HepG2 (cell line): ENCODE results near the gene LHFPL2.

Experiments used
- ARNTL ChIP-seq: sonication (generic); formaldehyde crosslinking; IDR thresholded peaks from 2 replicates; pipeline ENCODE4 v1.4.0; 2020; ENCODE audit warnings: mild to moderate bottlenecking, missing genetic modification reagents
- PHF20 ChIP-seq: sonication (generic); formaldehyde crosslinking; IDR thresholded peaks from 2 replicates; pipeline ENCODE4 v1.5.0; 2020; ENCODE audit warnings: mild to moderate bottlenecking, missing genetic modification reagents
- XRCC5 ChIP-seq: fragments of 200-400 bp; formaldehyde crosslinking; optimal IDR thresholded peaks from 2 replicates; pipeline ENCODE3; 2017; ENCODE audit warnings: mild to moderate bottlenecking, low read length
- TF ChIP-seq, protein P1 (sequence below): sonication (generic); formaldehyde crosslinking; IDR thresholded peaks from 2 replicates; pipeline ENCODE4 v1.5.0; 2020; ENCODE audit warnings: mild to moderate bottlenecking, missing genetic modification reagents, moderate library complexity

DNA sequence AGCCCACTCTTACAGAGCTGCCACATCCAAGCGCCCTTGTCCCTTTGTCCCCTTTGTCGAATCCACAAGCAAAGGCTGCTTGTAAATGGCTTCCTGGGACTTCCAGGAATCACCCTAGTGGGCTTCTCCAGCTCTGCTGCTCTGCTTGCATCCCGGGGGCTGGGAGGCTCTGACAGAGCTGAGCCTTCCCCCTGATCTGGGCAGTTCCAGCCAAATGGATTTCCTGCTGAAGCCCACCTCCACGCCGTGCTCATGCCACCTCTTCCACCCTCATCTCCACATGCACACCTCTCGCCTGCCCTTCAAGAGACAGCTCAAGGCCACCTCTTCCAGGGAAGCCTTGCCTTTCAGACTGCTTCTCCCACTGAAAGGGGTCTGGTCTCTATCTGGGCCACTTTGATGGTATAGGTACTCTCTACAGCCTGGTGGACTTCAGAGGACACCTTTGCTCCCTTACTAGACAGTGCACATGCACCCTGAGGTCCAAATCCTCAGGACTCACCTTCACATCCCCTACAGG, 106.2 kb downstream of the LHFPL2 start:
- TF ChIP-seq ARNTL (CRISPR knock-in tag) = no peak
- no peak for TF ChIP-seq PHF20
- TF ChIP-seq XRCC5 = no peak
- TF ChIP-seq, protein P1, sequence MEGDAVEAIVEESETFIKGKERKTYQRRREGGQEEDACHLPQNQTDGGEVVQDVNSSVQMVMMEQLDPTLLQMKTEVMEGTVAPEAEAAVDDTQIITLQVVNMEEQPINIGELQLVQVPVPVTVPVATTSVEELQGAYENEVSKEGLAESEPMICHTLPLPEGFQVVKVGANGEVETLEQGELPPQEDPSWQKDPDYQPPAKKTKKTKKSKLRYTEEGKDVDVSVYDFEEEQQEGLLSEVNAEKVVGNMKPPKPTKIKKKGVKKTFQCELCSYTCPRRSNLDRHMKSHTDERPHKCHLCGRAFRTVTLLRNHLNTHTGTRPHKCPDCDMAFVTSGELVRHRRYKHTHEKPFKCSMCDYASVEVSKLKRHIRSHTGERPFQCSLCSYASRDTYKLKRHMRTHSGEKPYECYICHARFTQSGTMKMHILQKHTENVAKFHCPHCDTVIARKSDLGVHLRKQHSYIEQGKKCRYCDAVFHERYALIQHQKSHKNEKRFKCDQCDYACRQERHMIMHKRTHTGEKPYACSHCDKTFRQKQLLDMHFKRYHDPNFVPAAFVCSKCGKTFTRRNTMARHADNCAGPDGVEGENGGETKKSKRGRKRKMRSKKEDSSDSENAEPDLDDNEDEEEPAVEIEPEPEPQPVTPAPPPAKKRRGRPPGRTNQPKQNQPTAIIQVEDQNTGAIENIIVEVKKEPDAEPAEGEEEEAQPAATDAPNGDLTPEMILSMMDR (CRISPR knock-in tag) = no peak
